Measurements from ENCODE around the gene SAA1. TPM values are rescaled to one million over a fixed set of nuclear protein-coding genes. Genes with fewer than 3 reads are reported as not detected.

The SAA1 gene
- total and polyA plus RNA-seq, 2 donors from 2014 or later, result 6.4 to 192 TPM

DNA sequence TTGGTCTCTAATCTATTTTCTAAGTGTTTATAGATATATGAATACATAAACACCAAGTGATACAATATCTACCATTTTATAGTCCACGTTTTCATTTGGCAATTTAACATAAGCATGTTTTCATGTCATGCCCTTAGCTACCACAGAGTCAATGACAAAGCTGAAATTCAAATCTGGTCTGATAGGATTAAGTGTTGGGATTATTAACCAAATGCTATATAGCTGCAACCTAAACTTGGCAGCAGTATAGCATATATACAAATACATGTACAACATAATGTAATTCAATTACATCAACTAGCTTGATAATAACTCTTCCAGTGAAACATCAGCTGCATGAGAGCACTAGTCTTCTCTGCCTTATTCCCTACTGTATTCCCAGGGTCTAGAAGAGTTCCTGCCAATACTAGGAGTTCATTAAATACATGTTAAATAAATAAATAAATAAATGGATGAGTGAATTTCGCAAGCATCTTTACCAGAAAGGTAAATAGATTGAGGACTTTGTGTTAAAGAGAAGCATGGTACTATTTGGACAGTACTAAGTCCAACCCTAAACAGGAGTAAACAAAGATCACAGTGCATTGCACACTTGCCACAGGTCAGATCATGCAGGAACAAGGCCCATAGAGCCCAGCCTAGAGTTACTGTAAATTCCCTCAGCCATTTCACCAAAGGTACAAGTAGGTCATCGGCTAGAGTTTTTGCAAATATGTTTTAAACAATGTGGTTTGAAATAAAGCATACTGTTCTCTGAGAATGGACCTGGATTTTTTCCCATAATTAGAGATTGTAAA is 42.3 kb upstream of the SAA1 start:
- FAIRE-seq (no peak), DNase-seq (no peak)
- no peaks in the 10 kb centered on the region for H3K27me3 ChIP-seq (ENCODE audit: control insufficient read depth, insufficient read depth, low read length)
- no peaks in the 10 kb centered on the region for H3K4me1 ChIP-seq (ENCODE audit: control insufficient read depth in 2 of 3, insufficient read depth in 2 of 3, low read depth in 1 of 3, low read length in 3 of 3)
- no peak overlapping the region for H3K9ac ChIP-seq (ENCODE audit: low read length in 3 of 3)
- intact Hi-C loops (cut with DNase I), result no loop called here
- no peaks in the 10 kb centered on the region for H3K9me3 ChIP-seq (ENCODE audit: control insufficient read depth in 2 of 3, insufficient read depth in 1 of 3, low read length in 3 of 3)
- H3K4me3 ChIP-seq (ENCODE audit: low read length in 3 of 3), result no peak overlapping the region
- TF ChIP-seq, protein P1, sequence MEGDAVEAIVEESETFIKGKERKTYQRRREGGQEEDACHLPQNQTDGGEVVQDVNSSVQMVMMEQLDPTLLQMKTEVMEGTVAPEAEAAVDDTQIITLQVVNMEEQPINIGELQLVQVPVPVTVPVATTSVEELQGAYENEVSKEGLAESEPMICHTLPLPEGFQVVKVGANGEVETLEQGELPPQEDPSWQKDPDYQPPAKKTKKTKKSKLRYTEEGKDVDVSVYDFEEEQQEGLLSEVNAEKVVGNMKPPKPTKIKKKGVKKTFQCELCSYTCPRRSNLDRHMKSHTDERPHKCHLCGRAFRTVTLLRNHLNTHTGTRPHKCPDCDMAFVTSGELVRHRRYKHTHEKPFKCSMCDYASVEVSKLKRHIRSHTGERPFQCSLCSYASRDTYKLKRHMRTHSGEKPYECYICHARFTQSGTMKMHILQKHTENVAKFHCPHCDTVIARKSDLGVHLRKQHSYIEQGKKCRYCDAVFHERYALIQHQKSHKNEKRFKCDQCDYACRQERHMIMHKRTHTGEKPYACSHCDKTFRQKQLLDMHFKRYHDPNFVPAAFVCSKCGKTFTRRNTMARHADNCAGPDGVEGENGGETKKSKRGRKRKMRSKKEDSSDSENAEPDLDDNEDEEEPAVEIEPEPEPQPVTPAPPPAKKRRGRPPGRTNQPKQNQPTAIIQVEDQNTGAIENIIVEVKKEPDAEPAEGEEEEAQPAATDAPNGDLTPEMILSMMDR (IDR thresholded peaks at IDR 0.05; ENCODE audit: borderline replicate concordance, extremely low read depth, insufficient read depth), result no peak
- no peak overlapping the region for H3K27ac ChIP-seq (ENCODE audit: low read depth in 2 of 2, low read length in 2 of 2)
- H3K36me3 ChIP-seq (ENCODE audit: control insufficient read depth in 2 of 3, insufficient read depth in 3 of 3, low read length in 3 of 3), result no peaks in the 10 kb centered on the region

DNA sequence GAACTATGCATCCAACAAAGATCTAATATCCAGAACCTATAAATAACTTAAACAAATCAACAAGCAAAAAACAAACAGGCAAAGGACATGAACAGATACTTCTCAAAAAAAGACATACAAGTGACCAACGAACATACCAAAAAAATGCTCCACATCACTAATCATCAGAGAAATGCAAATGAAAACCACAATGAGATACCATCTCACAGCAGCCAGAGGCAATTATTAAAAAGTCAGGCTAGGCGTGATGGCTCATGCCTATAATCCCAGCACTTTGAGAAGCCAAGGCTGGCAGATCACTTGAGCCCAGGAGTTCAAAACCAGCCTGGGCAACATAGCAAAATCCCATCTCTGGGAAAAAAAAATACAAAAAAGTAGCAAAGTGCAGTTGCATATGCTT is 40.2 kb upstream of the SAA1 start:
- intact Hi-C loops (cut with DNase I), result no loop called here
- no peak overlapping the region for H3K9ac ChIP-seq (ENCODE audit: low read length in 3 of 3)
- TF ChIP-seq, protein P1 (IDR thresholded peaks at IDR 0.05; ENCODE audit: borderline replicate concordance, extremely low read depth, insufficient read depth), result no peak
- H3K9me3 ChIP-seq (ENCODE audit: control insufficient read depth in 2 of 3, insufficient read depth in 1 of 3, low read length in 3 of 3), result no peaks in the 10 kb centered on the region
- H3K27ac ChIP-seq (ENCODE audit: low read depth in 2 of 2, low read length in 2 of 2), result no peak overlapping the region
- no peaks in the 10 kb centered on the region for H3K27me3 ChIP-seq (ENCODE audit: control insufficient read depth, insufficient read depth, low read length)
- no peaks in the 10 kb centered on the region for H3K4me1 ChIP-seq (ENCODE audit: control insufficient read depth in 2 of 3, insufficient read depth in 2 of 3, low read depth in 1 of 3, low read length in 3 of 3)
- no peak overlapping the region for H3K4me3 ChIP-seq (ENCODE audit: low read length in 3 of 3)
- DNase-seq (no peak), FAIRE-seq (no peak)
- H3K36me3 ChIP-seq (ENCODE audit: control insufficient read depth in 2 of 3, insufficient read depth in 3 of 3, low read length in 3 of 3), result no peaks in the 10 kb centered on the region

DNA sequence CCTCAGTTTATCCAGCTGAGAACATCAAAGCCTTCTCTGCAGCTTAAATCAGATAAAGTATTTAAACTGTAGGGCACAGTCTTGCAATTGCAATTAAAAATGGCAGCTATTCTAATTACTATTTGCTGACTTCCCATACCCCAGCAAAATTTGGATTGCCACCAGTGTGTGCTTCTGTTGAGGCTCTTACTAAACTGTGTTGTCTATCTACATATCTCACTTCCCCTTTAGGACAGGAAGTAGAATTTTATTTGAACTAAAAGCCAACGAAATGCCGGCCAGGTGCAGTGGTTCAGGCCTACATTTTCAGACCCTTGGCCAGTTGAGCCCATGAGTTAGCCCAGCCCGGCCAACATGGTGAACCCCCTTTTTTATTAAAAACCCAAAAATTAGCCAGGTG is 36.6 kb upstream of the SAA1 start:
- TF ChIP-seq, protein P1 (IDR thresholded peaks at IDR 0.05; ENCODE audit: borderline replicate concordance, extremely low read depth, insufficient read depth), result no peak
- H3K9ac ChIP-seq (ENCODE audit: low read length in 3 of 3), result no peak overlapping the region
- no peaks in the 10 kb centered on the region for H3K36me3 ChIP-seq (ENCODE audit: control insufficient read depth in 2 of 3, insufficient read depth in 3 of 3, low read length in 3 of 3)
- FAIRE-seq (no peak), DNase-seq (no peak)
- intact Hi-C loops (cut with DNase I), result no loop called here
- no peak overlapping the region for H3K27ac ChIP-seq (ENCODE audit: low read depth in 2 of 2, low read length in 2 of 2)
- H3K27me3 ChIP-seq (ENCODE audit: control insufficient read depth, insufficient read depth, low read length), result no peaks in the 10 kb centered on the region
- H3K4me3 ChIP-seq (ENCODE audit: low read length in 3 of 3), result no peak overlapping the region
- no peaks in the 10 kb centered on the region for H3K4me1 ChIP-seq (ENCODE audit: control insufficient read depth in 2 of 3, insufficient read depth in 2 of 3, low read depth in 1 of 3, low read length in 3 of 3)
- H3K9me3 ChIP-seq (ENCODE audit: control insufficient read depth in 2 of 3, insufficient read depth in 1 of 3, low read length in 3 of 3), result no peaks in the 10 kb centered on the region
